ENCODE measurements around the gene CYP26A1.

CYP26A1 gene

DNA sequence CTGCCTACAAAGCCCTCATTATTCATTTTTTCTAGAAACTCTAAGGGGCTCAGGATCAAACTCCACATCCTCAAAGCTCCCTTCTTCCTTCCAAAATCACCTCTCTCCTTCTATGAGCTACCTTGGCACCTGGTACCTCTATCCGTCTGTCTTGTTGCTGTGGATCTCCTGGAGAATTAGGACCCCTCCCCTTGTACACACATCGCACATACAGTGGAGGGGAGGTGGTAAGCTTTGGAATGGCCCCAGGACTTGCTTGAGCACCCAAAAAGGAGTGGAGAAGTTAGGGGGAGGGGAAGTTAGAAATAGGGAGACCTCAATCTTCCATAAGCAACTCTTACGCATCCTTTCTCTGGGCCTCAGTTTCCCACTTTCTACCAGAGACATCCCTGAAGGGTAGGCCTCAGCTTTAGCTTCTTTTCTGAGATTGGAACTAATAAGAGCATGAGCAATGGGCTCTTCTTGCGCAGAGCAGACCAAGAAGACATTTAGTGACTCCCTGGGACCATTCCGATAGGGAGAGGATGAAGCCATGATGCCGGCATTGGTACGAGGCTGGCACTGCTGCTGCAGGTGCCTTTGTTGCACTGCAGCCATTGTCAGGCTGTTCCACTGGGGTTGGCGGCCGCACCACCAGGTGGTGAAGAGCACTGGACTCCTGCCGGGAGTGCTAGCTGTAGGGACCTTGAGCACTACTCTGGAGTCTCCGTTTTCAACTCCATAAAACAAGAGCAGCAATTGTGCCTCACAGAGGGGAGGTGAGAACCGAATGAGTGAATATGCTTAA is 8.6 kb upstream of the CYP26A1 start:
- DNase-seq = no peak

DNA sequence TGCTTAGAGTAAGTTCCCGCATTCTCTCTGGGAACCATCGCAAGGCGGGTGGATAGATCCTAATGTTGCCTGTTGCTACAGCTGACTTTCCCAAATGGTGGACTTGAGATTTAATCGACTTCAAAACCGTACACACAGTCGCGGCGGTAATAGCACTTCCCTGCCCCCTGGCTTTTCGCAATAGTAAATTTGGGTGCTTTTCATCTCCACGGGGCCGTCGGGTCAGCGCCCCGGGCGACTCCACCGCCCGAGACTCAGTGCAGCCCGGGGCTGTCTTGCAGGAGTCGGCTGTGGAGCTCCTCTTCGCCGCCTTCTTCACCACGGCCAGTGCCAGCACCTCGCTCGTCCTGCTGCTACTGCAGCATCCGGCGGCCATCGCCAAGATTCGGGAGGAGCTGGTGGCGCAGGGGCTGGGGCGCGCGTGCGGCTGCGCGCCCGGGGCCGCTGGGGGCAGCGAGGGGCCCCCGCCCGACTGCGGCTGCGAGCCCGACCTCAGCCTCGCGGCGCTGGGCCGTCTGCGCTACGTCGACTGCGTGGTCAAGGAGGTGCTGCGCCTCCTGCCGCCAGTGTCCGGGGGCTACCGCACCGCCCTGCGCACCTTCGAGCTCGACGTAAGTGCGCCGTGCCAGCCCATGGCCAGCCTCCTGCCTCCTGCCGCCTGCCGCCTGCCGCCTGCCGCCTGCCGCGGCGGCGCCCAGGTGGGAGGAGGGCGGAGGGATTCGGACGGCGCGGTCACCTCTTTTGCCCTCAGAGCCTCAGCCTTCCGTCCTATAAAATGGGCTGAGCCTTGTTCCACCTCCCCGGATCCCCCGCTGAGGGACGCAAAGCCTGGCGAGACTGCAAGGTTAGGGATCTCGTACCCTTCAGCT is 7.8 kb upstream of the CYP26A1 start:
- no peak for DNase-seq

- DNase-seq = no peak
Measured at GRCh38 chr10:93066544-93066913, 7.2 kb upstream of the CYP26A1 start.

DNA sequence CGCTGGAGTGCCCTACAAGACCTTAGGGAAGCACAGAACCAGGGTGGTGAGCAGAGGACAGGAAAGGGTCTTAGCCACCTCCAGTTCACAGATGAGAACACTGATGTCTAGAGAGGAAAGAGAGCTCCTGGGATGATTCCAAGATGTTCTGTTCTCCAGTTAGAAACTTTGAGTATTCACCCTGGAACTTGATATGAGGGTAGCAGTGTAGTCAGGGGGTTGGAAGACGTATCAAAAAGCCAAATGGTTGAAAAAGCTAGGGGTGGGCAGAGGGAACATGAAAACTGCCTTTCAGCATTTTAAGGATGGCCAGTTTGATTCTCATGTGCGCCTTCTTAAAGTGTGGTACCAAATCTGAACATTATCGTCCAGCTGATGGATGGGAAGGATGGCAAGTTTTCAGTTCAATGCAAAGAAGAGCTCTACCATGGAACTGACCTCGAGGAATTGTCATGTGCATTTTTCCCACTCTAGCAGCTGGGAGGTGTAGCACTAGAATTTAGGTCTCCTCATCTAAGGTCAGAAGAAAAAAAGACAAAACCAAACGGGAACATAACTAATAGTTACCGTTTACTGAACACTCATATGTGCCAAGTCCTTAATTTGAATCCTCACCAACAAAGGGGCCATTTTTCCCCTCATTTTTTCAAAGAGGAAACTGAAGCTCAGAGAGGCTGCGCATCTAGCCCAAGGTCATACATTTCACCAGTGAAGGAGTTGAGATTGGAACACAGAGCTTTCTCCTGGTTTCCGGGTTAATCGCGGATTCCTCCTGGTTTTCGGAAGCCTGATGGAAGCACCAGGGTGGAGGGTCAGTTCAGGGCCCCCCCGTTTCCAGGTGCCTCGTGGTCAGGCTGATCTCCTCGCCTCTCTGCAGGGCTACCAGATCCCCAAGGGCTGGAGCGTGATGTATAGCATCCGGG is 6.0 kb upstream of the CYP26A1 start:
- DNase-seq = no peak

DNA sequence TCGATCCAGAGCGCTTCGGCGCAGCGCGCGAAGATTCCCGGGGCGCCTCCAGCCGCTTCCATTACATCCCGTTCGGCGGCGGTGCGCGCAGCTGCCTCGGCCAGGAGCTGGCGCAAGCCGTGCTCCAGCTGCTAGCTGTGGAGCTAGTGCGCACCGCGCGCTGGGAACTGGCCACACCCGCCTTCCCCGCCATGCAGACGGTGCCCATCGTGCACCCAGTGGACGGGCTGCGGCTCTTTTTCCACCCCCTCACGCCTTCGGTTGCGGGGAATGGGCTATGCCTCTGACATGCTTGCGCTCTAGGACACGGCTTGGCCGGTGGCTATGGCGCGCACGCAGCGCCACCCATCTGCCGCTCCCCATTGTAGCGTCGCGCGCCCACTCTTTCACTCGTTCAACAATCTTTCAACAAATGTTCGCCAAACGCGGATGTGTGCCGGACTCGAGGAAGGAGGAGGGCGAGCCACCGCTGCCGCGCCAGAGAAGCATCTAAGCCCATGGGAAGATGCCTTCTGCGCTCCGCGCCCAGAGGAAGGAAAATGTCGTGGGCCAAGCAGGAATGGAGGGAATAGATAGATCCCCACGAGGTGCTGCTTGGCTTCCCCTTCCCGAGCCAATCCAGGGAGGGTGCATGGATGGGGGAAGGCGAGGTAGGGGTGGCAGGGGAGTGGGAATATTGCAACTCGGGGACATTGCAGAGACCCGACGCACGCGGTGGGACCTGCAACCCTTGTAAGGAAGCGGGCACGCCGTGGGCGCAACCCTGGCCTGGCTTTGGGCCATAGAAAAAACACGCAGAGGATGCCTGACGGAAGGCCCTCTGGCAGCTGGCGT is 5.1 kb upstream of the CYP26A1 start:
- peak; percentile 47 for DNase-seq

DNA sequence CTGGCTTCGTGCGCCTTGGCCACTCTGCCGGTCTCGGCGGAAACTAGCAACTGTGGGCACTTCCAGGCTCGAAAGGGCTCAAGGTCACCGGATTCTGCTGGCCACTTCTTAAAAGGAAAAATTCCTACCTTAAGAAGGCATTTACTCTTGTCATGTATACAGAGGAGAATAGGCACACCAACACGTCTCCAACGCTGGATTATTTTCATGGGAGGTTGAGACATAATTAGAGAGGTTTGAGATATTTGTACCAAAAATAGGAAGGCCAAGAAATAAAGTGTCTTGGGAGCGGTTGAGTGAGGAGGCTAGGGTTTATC is 4.5 kb upstream of the CYP26A1 start:
- no peak for DNase-seq

- no peak for DNase-seq
Measured at GRCh38 chr10:93070378-93071176, 3.1 kb upstream of the CYP26A1 start.

GRCh38 chr10:93071177-93071472 is 2.6 kb upstream of the CYP26A1 start:
- no peak for DNase-seq

DNA sequence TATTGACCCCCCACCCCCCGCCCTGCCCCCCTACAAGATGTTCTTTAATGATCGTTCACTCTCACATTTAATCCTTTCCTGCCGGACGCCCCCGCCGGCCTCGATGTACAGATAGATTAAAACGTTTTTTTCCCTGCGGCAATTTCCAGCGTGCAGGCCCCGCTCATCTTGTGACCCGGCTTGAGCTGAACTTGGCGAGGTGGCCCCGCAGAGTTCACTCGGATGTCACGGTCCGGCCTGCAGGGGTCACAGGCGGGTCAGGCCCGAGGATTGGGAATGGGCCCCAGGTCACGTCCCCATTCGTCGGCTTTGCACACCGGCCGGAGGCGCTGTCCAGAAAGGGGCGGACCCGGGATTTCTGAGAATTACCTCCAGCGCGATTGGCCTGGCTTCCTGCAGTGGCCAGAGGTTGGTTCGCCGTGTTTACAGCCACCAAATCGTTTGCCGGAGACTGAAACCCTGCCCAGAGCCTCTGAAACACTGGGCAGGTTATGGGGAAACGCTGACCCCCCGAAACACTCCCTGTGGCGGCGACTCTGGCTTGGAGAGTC is 1.9 kb upstream of the CYP26A1 start:
- DNase-seq = no peak

DNA sequence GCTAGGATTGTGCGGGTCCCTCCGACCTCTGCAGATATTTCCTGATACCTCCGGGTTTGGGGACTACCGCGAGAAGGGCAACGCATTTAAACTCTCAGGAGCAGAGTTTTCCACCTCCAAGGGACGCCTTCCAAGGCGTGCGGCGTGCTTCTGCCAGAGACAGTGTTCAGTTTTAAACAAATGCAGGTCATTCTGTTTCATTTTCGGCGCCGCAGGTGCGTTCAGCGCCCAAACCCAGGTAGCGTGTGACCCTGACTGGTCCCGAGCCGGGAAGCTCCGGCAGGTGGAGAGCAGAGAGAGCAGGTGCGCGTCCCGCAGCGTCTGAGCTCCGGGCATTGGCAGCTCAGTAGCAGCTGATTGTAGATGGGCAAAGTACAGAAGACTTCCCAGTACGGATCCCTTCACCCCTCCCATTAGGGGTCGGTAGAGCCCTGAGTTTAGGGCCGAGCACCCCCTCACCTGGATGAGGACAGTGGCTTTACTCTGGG is 1.4 kb upstream of the CYP26A1 start:
- DNase-seq = no peak

DNA sequence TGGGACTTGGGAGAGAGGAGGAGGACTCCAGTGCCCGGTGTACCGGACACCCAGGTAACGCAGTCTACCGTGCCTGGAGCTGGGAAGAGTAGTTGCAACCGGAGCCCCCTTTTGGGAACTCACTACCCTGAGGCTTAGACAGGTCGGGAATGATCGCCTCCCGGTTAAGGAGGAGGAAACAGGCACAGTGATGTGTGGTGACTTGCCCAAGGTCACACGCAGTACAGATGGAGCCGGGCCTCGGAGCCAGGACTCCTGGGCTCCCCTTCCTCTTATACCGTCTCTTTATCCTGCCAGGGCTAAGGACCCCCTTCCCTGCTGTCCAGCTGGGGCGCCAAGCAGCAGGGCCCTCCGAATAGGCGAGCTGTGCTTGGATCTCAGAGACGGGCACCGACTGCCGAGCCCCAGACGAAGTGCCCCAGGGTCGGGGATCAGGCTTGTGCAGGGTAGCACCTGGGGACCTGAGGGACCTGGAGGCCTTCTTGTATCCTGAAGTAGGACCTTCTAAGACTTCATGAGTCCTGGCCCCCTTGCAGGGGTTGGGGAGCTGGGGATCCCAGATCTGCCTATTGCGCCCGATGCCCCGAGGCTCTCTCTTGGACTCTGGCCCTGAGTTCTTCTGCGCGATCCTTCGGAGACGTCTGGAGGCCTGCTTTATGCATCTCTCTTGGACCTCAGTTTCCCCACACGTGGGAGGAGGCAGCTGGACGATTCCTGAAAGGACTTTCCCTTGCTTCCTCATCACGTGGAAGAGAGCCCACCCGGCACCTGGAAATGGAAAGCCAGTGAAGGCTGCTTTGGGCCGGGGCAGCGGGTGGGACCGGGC is 767 bp upstream of the CYP26A1 start:
- DNase-seq = no peak

- DNase-seq = no peak
Measured at GRCh38 chr10:93074147-93074596, 479 bp downstream of the CYP26A1 start.

- DNase-seq = no peak
Measured at GRCh38 chr10:93074597-93075368, 1.1 kb downstream of the CYP26A1 start.

GRCh38 chr10:93075369-93076221 is 1.9 kb downstream of the CYP26A1 start:
- DNase-seq = no peak

DNA sequence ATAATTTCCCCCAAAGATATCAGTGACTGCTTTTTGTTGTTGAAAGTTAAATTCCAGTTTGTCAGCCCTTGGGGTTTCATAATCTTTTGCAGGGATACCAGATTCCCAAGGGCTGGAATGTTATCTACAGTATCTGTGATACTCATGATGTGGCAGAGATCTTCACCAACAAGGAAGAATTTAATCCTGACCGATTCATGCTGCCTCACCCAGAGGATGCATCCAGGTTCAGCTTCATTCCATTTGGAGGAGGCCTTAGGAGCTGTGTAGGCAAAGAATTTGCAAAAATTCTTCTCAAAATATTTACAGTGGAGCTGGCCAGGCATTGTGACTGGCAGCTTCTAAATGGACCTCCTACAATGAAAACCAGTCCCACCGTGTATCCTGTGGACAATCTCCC is 3.2 kb downstream of the CYP26A1 start:
- peak; percentile 65 for DNase-seq

DNA sequence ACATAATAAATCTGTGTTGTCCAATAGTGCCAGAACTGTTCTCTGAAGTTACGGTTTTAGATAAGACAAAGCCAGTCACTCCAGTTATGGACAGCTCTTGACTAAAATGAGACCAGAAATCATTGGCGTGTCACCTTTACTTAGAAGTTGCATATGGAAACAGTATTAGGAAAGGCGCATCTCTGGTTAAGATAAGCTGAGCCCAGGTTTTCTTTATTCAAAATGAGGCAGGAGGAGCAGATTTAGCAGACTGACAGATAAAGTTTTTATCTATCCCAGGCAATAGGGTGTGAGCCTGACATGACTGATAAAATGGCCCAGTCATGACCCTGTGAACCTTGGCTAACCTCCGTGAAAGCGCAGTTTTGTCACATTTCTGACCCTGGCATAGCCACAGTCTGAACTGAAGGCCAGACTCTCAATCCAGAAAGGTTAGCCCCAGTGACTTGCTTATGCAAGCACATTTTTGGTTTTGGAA is 4.2 kb downstream of the CYP26A1 start:
- no peak for DNase-seq

DNA sequence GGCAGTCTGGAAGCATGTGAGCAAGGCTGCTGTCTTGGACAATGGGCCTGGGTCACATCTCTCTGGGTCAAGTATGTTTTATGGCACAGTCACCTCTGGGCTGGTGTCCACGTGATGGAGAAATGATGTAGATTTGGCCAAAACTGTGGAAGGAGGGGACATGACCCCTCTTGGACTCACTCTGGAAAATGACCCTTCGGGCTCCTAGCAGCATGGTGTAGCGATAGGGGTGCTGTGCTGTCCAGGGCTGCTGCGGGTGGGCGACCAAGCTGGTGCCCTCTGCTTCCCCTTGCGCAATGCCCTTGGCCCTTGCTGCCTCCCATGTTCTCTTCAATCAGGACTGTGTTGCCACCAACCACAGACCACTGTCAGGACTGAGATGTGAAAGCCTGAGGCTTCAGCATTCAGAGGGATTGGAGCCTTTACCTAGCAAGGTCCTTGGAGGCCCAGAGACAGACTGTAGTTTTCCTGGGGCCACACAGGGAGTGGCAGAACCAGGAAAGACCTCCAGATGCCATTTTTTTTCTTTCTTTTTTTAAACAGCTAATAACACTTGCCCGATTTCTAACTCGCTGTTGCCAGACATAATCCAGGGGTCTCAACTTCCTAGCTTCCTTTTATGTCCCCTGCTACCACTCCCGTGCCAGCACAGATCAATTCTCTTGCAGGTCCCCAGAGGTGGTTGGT is 6.1 kb downstream of the CYP26A1 start:
- no peak for DNase-seq
